Nephron (organoid): Measurements from ENCODE around the gene NOP10.
A peak's percentile ranks its signal among the peaks of the same experiment; 100 is the strongest.

Experiments
- H3K27ac Mint-ChIP-seq, 3 experiments: 2 replicates each; pipeline ENCODE4 v1.8.0; 2020; ENCODE audit warnings: mixed read lengths in 3 of 3, mild to moderate bottlenecking in 2 of 3, moderate library complexity in 1 of 3
- H3K27me3 Mint-ChIP-seq: 2 replicates; pipeline ENCODE4 v1.8.0; 2021; ENCODE audit warnings: low read depth, mild to moderate bottlenecking, moderate library complexity, mixed read lengths
- H3K36me3 Mint-ChIP-seq: 2 replicates; pipeline ENCODE4 v1.8.0; 2020; ENCODE audit warnings: low read depth, mixed read lengths
- H3K4me1 Mint-ChIP-seq: 2 replicates; pipeline ENCODE4 v1.8.0; 2020; ENCODE audit warnings: mixed read lengths
- H3K4me3 Mint-ChIP-seq, 3 experiments: 2 replicates each; pipeline ENCODE4 v1.8.0; 2020; ENCODE audit warnings: mild to moderate bottlenecking in 3 of 3, mixed read lengths in 3 of 3, moderate library complexity in 2 of 3
- H3K9me3 Mint-ChIP-seq: 2 replicates; pipeline ENCODE4 v1.8.0; 2020; ENCODE audit warnings: mixed read lengths
- CTCF ChIP-seq, 3 experiments: fragments of 200-600 bp; sonication (generic); IDR thresholded peaks; one replicate each; pipeline ENCODE4 v1.5.0; 2021; ENCODE audit warnings: antibody characterized with exemption in 3 of 3; ENCODE audit not compliant: unreplicated experiment in 3 of 3

Gene NOP10

GRCh38 chr15:34360298-34360697, 17.4 kb upstream of the NOP10 start:
- peaks cover 51% of the 10 kb centered on the region for H3K36me3 Mint-ChIP-seq
- H3K9me3 Mint-ChIP-seq = no peaks in the 10 kb centered on the region
- H3K27me3 Mint-ChIP-seq = no peaks in the 10 kb centered on the region
- no peak for TF ChIP-seq CTCF (IDR thresholded peaks at IDR 0.05; ENCODE audit: unreplicated experiment in 3 of 3)
- H3K4me1 Mint-ChIP-seq = peaks cover under 1% of the 10 kb centered on the region
- H3K4me3 Mint-ChIP-seq = no peak overlapping the region
- no peak overlapping the region for H3K27ac Mint-ChIP-seq

- peaks cover 56% of the 10 kb centered on the region for H3K36me3 Mint-ChIP-seq
- TF ChIP-seq CTCF (IDR thresholded peaks at IDR 0.05; ENCODE audit: unreplicated experiment in 3 of 3) = no peak
Observed at GRCh38 chr15:34359416-34359815, 16.5 kb upstream of the NOP10 start.

GRCh38 chr15:34358948-34359347, 16.0 kb upstream of the NOP10 start:
- no peak for TF ChIP-seq CTCF (IDR thresholded peaks at IDR 0.05; ENCODE audit: unreplicated experiment in 3 of 3)
- peaks cover 56% of the 10 kb centered on the region for H3K36me3 Mint-ChIP-seq
- H3K9me3 Mint-ChIP-seq = no peaks in the 10 kb centered on the region
- H3K4me3 Mint-ChIP-seq = no peak overlapping the region
- H3K27ac Mint-ChIP-seq = no peak overlapping the region
- no peaks in the 10 kb centered on the region for H3K27me3 Mint-ChIP-seq
- H3K4me1 Mint-ChIP-seq = no peaks in the 10 kb centered on the region

More at GRCh38 chr15:34359416-34359815, 16.5 kb upstream of the NOP10 start:
- no peak overlapping the region for H3K4me3 Mint-ChIP-seq
- no peak overlapping the region for H3K27ac Mint-ChIP-seq
- no peaks in the 10 kb centered on the region for H3K9me3 Mint-ChIP-seq
- H3K4me1 Mint-ChIP-seq = no peaks in the 10 kb centered on the region
- H3K27me3 Mint-ChIP-seq = no peaks in the 10 kb centered on the region

GRCh38 chr15:34358367-34358766, 15.4 kb upstream of the NOP10 start:
- TF ChIP-seq CTCF (IDR thresholded peaks at IDR 0.05; ENCODE audit: unreplicated experiment in 3 of 3) = peak in 1 of 3 experiments; percentile 17
- H3K27me3 Mint-ChIP-seq = no peaks in the 10 kb centered on the region

GRCh38 chr15:34357653-34358052, 14.7 kb upstream of the NOP10 start:
- H3K36me3 Mint-ChIP-seq = peaks cover 51% of the 10 kb centered on the region
- TF ChIP-seq CTCF (IDR thresholded peaks at IDR 0.05; ENCODE audit: unreplicated experiment in 3 of 3) = no peak

More at GRCh38 chr15:34358367-34358766, 15.4 kb upstream of the NOP10 start:
- Mint-ChIP-seq H3K4me3 (no peak overlapping the region), H3K27ac (no peak overlapping the region), H3K4me1 (no peaks in the 10 kb centered on the region), H3K9me3 (no peaks in the 10 kb centered on the region), H3K36me3 (peaks cover 56% of the 10 kb centered on the region)

GRCh38 chr15:34355241-34355640, 12.3 kb upstream of the NOP10 start:
- Mint-ChIP-seq H3K4me1 (no peaks in the 10 kb centered on the region), H3K4me3 (no peak overlapping the region), H3K27me3 (no peaks in the 10 kb centered on the region), H3K36me3 (peaks cover 33% of the 10 kb centered on the region), H3K27ac (no peak overlapping the region), H3K9me3 (no peaks in the 10 kb centered on the region)
- TF ChIP-seq CTCF (IDR thresholded peaks at IDR 0.05; ENCODE audit: unreplicated experiment in 3 of 3) = no peak

More at GRCh38 chr15:34357653-34358052, 14.7 kb upstream of the NOP10 start:
- Mint-ChIP-seq H3K9me3 (no peaks in the 10 kb centered on the region), H3K4me3 (no peak overlapping the region), H3K4me1 (no peaks in the 10 kb centered on the region), H3K27ac (no peak overlapping the region), H3K27me3 (no peaks in the 10 kb centered on the region)
